Skin epidermis (tissue), 12 donors: ENCODE results near the gene LIPC.
A peak's percentile ranks its signal among the peaks of the same experiment; 100 is the strongest.

Source experiments
- H3K27ac ChIP-seq, 21 experiments: fragments of 200-600 bp; sonication (generic) in 11 of 21; one replicate each; pipeline ENCODE4 v1.5.0; 2020; ENCODE audit warnings: mild to moderate bottlenecking in 3 of 21, inconsistent platforms in 2 of 21, moderate library complexity in 2 of 21
- H3K4me3 ChIP-seq, 7 experiments: fragments of 200-600 bp; sonication (generic) in 2 of 7; one replicate each; pipeline ENCODE4 v1.5.0; 2020; ENCODE audit warnings: inconsistent platforms in 2 of 7, mild to moderate bottlenecking in 2 of 7, moderate library complexity in 1 of 7

Gene LIPC

DNA sequence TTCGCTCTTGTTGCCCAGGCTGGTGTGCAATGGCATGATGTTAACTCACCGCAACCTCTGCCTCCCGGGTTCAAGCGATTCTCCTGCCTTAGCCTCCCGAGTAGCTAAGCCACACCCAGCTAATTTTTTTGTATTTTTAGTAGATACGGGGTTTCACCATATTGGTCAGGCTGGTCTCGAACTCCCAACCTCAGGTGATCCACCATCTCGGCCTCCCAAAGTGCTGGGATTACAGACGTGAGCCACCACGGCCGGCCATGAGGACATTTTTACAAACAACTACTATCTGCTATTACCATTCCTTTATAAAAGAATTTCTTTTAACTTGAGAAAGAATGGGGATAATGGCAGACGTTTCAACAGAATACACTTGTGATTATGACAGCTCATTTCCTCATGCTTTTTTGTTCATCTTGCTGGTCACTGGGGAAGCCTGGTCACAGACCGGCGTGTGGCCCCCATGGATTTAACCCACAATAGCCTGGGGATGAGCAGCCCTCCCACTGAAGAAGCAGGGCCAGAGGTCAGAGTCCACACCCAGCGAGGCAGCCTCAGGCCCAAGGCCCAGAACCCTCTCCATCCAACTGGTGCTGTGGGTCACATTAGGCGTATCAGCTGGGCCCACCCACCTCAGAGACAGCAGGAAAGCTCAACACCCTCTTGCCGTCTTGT lies 112.0 kb downstream of the LIPC start:
- Histone ChIP-seq H3K27ac (no peak overlapping the region), H3K4me3 (no peak overlapping the region)

DNA sequence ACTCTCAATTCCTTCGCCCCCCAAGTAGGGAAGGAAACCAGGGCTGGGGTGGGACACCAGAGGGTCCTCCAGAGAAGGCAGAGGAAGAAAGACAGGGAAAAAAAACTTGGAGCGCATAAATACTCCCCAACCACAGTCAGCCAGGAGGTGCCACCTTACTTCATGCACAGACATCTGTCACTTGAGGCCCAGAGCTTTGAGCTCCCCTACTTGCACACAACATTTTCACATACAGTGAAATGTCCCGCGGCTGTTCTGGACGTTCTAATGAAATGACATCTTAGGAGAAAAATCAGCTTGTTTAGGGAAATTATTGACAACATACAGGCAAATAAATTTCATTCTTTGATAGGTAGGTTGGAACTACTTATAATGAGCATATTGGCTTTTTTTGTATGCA lies 113.0 kb downstream of the LIPC start:
- Histone ChIP-seq H3K4me3 (no peak overlapping the region), H3K27ac (peak overlapping the region in 1 of 21 experiments; percentile 20)

DNA sequence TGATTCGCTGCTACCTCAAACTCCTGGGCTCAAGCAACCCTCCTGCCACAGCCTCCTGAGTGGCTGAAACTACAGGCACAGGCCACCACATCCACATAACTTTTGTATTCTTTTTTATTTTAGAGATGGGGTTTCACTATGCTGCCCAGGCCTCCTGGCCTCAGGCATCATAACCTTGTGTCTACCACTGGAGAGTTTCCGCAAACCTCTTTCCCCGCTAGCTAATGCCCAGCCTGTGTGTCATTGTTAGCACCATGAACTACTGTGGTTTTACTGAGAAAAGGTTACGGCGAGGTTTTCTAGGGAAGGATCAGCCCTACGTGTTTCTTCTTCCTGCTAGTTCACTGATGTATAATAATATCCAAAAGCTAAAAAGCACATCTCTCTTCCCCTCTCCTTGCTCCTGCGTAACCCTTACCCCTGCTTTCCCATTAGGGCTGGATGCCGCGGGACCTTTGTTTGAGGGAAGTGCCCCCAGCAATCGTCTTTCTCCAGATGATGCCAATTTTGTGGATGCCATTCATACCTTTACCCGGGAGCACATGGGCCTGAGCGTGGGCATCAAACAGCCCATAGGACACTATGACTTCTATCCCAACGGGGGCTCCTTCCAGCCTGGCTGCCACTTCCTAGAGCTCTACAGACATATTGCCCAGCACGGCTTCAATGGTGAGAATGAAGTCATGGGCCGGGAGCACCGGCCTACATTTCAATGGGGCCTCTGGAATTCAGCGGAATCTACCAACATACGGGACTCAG lies 113.7 kb downstream of the LIPC start:
- Histone ChIP-seq H3K27ac (peak overlapping the region in 2 of 21 experiments; percentile 20 to 35), H3K4me3 (no peak overlapping the region)

DNA sequence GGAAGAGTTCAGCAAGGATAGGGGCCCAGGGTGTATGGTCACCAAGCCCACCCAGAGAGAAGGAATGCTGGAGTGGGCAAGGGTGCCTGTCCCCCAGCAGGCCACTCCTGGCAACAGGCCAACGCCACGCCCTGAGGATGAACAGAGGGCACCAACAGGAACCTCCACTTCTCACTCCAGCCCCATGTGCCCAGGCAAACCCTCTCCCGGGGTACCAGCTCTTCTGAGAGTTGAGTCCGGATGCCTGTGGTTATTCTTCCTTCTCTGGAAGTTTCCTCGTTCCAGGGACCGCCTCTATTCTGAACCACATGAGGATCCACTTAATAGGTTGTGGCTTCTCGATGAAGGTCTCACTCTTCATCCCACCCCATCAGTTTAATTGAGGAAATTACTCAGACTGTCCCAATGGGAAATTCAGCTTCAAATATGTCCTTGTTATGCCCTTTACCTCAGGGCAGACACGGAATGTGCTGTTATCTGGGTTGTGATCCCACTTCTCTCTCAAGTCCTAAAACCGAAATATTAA lies 114.3 kb downstream of the LIPC start:
- H3K27ac ChIP-seq: peak overlapping the region in 1 of 21 experiments; percentile 35

DNA sequence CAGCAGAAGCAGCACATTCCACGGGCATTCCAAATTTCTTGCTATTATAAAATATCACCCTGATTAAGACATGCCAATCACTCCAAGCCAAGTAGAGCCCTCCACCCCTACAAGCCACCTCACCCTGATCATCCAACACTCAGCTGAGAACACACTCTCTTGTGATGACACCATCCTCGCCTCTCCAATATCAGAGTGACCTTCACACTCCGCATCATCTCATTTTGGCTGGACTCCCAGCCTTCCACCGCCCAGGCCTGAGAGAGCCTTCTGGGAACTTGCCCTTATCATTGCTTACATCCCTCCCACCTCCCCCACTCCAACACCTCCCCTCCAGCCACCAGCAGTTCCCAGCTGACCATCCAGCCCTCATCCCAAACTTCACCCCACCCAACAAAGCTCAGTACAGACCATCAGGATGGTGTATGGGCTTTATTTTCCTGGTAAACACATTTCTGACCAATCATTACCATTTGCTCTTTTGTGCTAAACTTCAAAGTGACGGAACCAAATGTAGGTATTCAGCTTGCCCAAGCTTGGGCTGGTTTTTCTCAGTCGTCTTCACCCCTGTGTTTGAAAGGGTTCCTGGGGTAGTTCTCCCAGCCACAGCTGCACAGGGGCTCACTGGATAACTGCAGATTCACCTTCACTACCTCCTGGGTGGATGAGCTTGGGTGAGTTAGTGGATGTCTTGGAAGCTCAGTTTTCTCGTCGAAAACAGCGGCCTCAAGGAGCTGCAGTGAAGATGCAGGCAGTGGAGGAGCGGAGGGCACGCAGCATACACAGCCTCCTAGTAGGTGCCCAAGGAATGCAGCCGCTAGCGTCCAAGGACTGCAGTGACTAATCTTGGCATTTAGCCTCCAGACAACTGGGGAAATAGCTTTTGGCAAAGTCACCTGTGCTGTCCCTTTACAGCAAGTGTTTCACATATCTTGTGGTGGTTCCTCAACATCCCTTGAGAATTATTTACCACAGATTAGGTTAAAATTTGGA lies 115.1 kb downstream of the LIPC start:
- Histone ChIP-seq H3K27ac (no peak overlapping the region), H3K4me3 (no peak overlapping the region)

More for the DNA sequence above, 114.3 kb downstream of the LIPC start:
- H3K4me3 ChIP-seq: no peak overlapping the region

DNA sequence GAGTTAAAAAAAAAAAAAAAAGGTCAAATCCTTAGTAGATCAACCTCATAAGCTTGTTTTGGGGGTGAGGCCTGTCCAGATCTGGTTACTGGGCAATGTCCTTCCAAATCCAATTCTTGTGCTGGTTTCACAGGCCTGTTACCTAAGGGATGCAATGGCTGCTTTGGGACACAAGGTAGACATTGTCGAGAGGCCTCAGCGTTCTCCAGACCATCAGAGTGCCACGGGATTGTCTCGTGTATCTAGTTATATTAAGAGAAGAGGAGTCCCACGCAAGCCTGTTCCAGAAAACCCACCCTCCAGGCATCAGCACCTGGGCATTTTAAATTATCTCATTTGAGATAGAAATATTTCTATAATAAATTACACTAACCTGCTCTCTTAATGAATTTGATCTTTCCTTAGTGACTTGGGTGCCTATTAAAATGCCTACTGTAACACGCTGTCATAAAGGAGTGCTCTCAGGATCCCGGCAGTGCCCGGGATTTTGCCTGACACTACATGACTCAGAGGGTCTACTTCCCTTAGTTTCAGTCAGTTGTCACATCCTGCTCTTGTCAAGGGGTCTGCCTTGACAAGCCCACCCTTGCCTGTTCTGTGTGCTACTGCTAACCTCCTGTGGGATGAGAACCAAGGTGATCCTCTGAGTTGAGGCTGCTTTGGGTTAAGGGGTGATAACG lies 116.0 kb downstream of the LIPC start:
- H3K27ac ChIP-seq: no peak overlapping the region
- no peak overlapping the region for H3K4me3 ChIP-seq

DNA sequence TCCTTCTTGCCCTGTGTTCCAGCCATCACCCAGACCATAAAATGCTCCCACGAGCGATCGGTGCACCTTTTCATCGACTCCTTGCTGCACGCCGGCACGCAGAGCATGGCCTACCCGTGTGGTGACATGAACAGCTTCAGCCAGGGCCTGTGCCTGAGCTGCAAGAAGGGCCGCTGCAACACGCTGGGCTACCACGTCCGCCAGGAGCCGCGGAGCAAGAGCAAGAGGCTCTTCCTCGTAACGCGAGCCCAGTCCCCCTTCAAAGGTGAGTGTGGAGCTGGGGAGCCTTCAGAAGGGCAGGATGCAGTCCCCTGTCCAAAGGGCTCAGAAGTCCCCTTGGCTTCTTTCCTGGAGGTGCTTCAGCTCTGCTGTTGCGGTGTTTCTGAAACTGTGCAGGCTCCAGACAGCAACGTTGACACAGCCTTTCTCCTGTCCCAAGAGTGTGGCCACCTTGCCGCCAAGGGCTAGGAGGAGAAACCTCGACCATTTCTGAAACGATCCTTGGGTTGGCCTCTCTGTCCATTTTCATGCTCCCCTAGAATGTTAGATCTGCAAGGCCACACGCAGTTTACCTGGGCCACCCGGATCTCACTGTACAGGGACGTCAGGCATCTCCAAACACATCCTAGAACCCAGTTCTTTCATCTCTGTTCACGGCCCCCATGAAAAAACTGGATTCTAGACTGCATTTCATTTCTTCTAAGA lies 116.7 kb downstream of the LIPC start:
- H3K4me3 ChIP-seq: no peak overlapping the region
- no peak overlapping the region for H3K27ac ChIP-seq

DNA sequence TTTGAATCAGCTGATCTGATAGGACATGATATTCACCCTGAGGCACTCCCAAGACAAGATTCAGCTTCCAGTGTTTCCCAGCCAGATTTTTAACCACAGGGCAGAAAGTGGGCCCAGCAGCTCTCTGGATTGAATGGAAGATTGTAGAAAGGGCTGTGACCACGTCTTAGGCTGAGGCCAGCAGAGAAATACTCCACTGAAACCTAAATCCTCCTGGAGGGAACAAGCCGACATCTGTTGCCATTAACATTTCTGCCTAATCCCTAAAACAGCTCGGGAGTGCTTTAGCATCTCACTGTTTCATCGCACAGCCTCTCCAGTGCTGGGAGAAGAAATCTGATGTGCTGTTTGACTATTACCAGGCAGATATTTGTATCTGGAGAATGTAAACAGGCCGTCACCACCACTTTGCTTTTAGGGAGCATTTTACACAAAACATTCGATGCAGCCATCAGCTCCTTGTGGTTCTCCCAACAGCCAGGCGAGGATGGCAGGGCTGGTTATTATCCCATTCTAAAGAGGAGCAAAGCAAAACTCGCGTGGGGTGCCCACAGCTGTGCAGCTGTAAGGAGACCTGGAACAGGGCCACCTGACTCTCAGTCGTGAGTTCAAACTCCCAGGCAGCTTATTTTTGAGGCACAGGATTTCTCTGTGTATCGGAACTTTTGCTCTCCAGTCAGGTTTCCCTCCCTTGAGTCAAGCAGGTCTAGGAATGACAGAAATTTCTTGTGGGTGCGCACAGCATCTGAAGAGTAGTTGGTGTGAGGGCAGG lies 117.4 kb downstream of the LIPC start:
- H3K4me3 ChIP-seq: no peak overlapping the region
- peak overlapping the region in 2 of 21 experiments; percentile 22 for H3K27ac ChIP-seq

DNA sequence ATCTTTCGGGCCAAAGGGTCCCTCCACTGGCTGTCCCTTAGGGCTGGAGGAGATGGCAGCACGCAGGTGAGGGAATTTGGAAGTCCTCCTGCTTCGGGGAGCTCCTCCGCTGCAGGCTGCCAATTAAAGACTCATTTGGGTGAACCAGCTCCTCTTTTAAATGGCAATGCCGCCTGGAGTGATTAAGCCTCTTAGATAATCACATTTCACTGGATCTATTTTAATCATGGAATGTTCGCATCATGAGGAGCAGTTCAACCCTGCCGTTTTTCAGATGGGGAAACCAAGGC lies 117.9 kb downstream of the LIPC start:
- Histone ChIP-seq H3K27ac (peak overlapping the region in 2 of 21 experiments; percentile 17 to 22), H3K4me3 (no peak overlapping the region)

DNA sequence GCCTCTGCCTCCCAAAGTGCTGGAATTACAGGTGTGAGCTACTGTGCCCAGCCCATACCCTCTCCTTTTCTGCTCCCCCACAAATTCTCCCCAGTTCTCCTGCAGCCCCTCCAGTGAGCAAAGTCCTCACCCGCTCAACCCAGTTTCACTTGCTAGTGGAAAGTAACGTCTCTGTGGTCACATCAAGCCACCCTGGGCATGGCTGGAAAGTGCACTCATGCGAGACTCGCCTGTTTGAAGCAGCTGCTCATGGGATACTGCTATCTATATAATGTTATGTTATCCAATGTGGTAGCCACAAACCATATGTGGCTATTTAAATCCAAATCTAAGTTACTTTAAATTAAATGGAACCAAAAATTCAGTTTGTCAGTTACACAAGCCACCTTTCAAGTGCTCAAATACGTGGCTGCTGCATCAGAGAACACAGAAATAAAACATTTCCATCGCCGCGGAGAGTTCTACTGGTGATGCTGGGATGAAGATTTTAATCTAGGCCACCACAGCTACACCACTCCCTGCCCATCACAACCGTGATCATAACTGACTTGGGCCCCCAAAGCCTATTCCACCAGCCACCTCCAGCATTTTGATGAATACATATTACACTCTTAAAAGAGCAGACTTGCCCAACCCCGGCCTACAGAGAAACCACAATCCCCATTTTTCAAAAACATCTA lies 119.4 kb downstream of the LIPC start:
- H3K4me3 ChIP-seq: no peak overlapping the region
- H3K27ac ChIP-seq: peak overlapping the region in 13 of 21 experiments; percentile 2 to 85 (median 57)

DNA sequence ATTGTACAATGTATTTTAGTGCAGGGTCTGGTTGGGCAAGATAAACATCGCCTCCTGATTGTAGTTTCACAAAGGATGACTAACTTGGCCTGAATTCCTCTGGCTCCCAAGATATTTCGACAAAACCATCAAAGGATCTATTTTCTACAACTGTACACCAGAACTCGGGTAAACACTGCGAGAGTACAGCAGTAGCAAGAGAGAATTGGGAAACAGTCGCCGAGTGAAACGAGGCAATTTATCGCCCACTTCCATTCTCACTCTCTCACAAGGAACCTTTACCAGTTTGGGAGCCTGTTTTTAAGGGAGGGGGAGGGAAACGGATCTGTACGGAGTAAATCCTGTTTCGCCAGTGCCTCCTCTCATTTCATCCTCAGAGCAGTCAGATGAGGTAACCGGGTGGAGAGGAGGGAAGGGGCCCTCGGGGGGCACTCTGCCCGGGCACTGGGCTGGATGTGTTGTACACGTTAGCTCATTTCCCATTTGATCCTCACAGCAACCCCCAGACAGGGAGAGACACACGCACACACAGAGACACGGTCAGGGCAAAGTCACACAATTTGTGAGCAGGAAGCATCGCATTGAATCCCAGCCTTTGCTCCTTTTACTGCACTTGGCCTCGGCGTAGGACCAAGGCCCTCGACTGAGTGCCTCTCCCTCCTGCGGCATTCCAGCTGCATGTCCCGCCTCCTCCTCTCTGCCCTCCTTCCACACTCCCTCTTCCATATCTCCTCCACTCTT lies 120.1 kb downstream of the LIPC start:
- Histone ChIP-seq H3K27ac (peak overlapping the region in 19 of 21 experiments; percentile 14 to 85 (median 55)), H3K4me3 (peak overlapping the region in 1 of 7 experiments; percentile 7)

DNA sequence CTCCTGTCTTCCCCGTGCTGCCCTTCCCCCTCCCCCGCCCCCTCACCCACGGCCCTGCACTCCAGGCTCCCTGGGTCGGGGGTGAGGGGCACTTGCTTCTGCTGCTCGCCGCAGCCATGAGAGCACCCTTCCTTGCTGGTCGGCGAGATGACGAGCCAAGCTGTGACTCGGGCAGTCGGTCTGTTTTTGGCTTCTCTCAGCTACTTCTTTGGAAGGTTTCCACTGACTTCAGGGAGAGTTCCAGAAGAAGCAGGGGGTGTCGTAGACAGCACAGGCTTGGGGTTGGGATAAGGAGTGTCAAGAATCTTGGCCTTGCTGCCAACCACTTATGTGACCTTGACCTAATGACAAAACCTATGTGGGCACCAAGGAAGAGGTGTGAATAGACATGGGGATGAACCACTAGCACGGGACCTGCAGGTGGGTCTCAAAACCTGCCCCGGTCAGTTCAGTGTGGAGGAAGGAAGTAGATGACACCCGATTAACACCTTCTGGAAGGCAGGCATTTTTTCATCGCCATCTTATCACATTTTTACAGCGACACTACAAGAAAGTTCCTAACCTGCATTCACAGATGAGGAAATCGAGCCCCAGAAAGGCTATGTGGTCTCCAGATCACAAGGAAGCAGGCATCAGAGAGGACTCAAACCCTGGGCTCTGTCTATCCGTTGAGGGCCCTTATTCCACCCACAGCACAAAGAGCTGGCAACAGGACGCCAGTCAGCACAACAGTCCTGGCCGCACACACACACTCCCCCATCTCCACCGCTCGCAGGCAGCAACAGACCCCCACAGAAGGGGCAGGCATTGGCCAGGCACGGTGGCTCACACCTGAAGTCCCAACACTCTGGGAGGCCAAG lies 120.9 kb downstream of the LIPC start:
- Histone ChIP-seq H3K4me3 (peak overlapping the region in 1 of 7 experiments; percentile 7), H3K27ac (peak overlapping the region in 16 of 21 experiments; percentile 14 to 85 (median 62))

DNA sequence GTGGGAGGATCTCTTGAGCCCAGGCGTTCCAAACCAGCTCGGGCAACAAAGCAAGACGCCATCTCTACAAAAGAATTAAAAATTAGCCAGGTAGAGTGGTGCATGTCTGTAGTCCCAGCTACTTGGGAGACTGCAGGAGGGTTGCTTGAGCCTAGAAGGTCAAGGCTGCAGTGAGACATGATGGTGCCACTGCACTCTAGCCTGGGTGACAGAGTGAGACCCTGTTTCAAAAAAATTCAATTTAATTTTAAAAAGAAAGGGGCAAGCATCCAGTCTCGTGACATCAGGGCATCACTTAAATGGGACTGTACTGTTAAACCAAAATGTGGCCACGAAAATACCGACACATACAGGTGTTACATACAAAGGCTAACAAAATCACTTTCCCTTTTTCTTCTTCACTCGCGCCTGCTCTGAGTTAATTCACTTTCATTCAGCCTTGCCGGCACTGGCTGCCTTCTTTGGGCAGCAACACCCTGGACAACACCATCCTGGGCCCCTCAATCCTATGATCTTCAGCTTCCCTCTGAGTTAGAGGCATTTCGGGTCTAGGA lies 121.7 kb downstream of the LIPC start:
- no peak overlapping the region for H3K4me3 ChIP-seq
- no peak overlapping the region for H3K27ac ChIP-seq

DNA sequence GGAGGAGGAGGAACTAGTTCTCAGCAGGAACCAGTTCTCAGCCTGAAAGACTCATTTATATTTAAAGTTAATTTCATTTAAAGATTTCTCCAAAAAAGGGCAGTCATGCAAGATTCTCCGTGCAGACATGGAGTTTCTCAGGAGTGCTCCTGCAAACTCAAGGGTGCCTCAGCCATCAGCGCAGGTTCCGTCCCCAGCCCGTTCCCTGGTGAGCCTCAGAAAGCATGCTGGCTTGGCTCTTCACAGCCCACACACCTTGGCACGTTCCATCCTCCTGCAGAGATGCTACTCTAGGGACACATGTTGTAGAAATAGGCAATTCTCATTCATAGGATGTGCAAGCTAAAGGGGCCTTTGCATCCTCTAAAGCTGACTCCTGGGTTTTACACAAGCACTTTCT lies 123.0 kb downstream of the LIPC start:
- Histone ChIP-seq H3K27ac (no peak overlapping the region), H3K4me3 (no peak overlapping the region)

DNA sequence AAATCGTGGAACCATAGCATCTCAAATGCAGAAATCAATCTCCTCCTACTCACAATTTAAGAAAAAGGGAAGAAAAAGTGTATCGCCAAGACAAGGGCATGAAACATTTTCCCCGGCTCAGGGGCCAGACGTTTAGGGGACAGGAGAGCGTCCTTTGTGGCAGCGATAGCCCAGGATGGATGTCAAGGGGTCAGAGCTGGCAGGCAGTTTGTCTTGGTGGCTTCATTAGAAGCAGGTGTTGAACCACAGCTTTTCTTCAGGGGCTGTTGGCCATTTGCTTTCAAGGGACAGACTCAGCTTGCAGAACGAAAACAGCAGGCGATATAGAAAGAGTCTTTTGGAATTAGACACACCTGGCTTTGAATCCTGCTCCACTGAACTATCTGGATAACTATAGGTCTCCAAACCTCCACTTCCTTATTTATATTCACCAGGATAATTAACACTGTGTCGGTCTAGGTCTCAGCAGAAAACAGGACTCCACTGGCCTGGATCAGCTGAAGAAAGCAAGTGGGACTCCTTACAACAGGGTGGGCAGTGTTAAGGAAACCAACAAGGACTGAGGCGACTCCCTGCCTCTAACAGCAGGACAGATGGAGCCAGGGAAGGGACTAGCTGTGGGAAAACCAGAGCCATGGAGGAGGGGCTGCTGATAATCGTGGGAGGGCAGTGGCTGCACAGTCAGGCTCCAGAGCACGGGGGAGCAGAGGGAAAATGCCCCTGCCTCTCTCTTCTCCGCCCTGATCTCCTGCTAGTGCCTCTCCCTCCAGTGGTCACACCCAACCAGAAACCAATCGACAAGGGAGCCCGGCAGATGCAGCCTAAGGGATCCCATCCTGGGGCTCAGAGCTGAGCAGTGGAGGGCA lies 123.6 kb downstream of the LIPC start:
- Histone ChIP-seq H3K27ac (peak overlapping the region in 1 of 21 experiments; percentile 24), H3K4me3 (no peak overlapping the region)
